COLO829 (cell line): ENCODE measurements around the gene KRTAP5-8.
"Not testable (repeated sequence)": the region's sequence is repeated elsewhere in the genome, so short reads cannot be mapped to it uniquely, and the experiment has no call there.

Source experiments
- DNase-seq: peaks from one replicate; pipeline ENCODE4 v3.0.0; 2012; ENCODE audit warnings: low spot score

KRTAP5-8 gene

GRCh38 chr11:71537977-71538665 is at the start of gene KRTAP5-8:
Gene KRTAP5-8 (plus strand): TSS chr11:71538025. CDS start chr11:71538056, 31 bp downstream.
- not testable (repeated sequence) for DNase-seq

- DNase-seq, result no peak
These were observed 49.0 kb upstream of the KRTAP5-8 start for GRCh38 chr11:71488681-71489270.

GRCh38 chr11:71489311-71490043 is 48.3 kb upstream of the KRTAP5-8 start:
- no peak for DNase-seq

- no peak for DNase-seq
These were observed 47.6 kb upstream of the KRTAP5-8 start for GRCh38 chr11:71490044-71490730.

GRCh38 chr11:71490731-71491390 is 47.0 kb upstream of the KRTAP5-8 start:
- DNase-seq, result no peak

GRCh38 chr11:71491531-71491930 is 46.3 kb upstream of the KRTAP5-8 start:
- DNase-seq, result no peak

GRCh38 chr11:71491940-71492339 is 45.9 kb upstream of the KRTAP5-8 start:
- no peak for DNase-seq

- DNase-seq, result no peak
These were observed 42.3 kb upstream of the KRTAP5-8 start for GRCh38 chr11:71495286-71496230.

GRCh38 chr11:71496421-71496820 is 41.4 kb upstream of the KRTAP5-8 start:
- no peak for DNase-seq

GRCh38 chr11:71498091-71498490 is 39.7 kb upstream of the KRTAP5-8 start:
- DNase-seq, result no peak

GRCh38 chr11:71499125-71499524 is 38.7 kb upstream of the KRTAP5-8 start:
- DNase-seq, result no peak

- no peak for DNase-seq
These were observed 38.3 kb upstream of the KRTAP5-8 start for GRCh38 chr11:71499546-71499945.

- no peak for DNase-seq
These were observed 37.2 kb upstream of the KRTAP5-8 start for GRCh38 chr11:71500601-71501021.

GRCh38 chr11:71501071-71501985 is 36.5 kb upstream of the KRTAP5-8 start:
- no peak for DNase-seq

- DNase-seq, result no peak
These were observed 35.8 kb upstream of the KRTAP5-8 start for GRCh38 chr11:71502026-71502425.

GRCh38 chr11:71502871-71503435 is 34.9 kb upstream of the KRTAP5-8 start:
- DNase-seq, result no peak

- DNase-seq, result no peak
These were observed 33.3 kb upstream of the KRTAP5-8 start for GRCh38 chr11:71504531-71504930.

- DNase-seq, result no peak
These were observed 32.8 kb upstream of the KRTAP5-8 start for GRCh38 chr11:71505001-71505400.

- DNase-seq, result no peak
These were observed 32.0 kb upstream of the KRTAP5-8 start for GRCh38 chr11:71505781-71506180.
